GM18505 (cell line): ENCODE results near the gene WFDC10A.
"Not testable (repeated sequence)": the region's sequence is repeated elsewhere in the genome, so short reads cannot be mapped to it uniquely, and the experiment has no call there.

ENCODE experiments used
- ATAC-seq: cut with Tn5 transposase; IDR thresholded peaks from one replicate; pipeline ENCODE4 v1.9.1; 2021; ENCODE audit not compliant: unreplicated experiment
- POLR2A ChIP-seq: IDR thresholded peaks from 4 replicates; pipeline ENCODE4 v1.6.1; 2011; ENCODE audit warnings: borderline replicate concordance; ENCODE audit not compliant: insufficient read depth, insufficient read length; ENCODE audit errors: extremely low read depth

The WFDC10A gene

GRCh38 chr20:45629496-45630100, at the start of gene WFDC10A:
Gene WFDC10A, plus strand, starts transcription at chr20:45629739. Its CDS starts 75 bp downstream, at chr20:45629814.
- TF ChIP-seq POLR2A: no peak
- no peak for ATAC-seq

- no peak for ATAC-seq
- TF ChIP-seq POLR2A: no peak
Observed at GRCh38 chr20:45581702-45582101, 47.8 kb upstream of the WFDC10A start.

- no peak for TF ChIP-seq POLR2A
- ATAC-seq: no peak
Observed at GRCh38 chr20:45583502-45583901, 46.0 kb upstream of the WFDC10A start.

- ATAC-seq: not testable (repeated sequence)
Observed at GRCh38 chr20:45584294-45584693, 45.2 kb upstream of the WFDC10A start.

GRCh38 chr20:45585986-45586385, 43.6 kb upstream of the WFDC10A start:
- not testable (repeated sequence) for ATAC-seq

- no peak for ATAC-seq
- no peak for TF ChIP-seq POLR2A
Observed at GRCh38 chr20:45588800-45589199, 40.7 kb upstream of the WFDC10A start.

GRCh38 chr20:45589725-45590124, 39.8 kb upstream of the WFDC10A start:
- ATAC-seq: no peak
- TF ChIP-seq POLR2A: no peak

- no peak for TF ChIP-seq POLR2A
- no peak for ATAC-seq
Observed at GRCh38 chr20:45592574-45593189, 36.9 kb upstream of the WFDC10A start.

GRCh38 chr20:45593498-45593897, 36.0 kb upstream of the WFDC10A start:
- no peak for ATAC-seq
- TF ChIP-seq POLR2A: no peak

- ATAC-seq: no peak
Observed at GRCh38 chr20:45595235-45595634, 34.3 kb upstream of the WFDC10A start.

GRCh38 chr20:45607810-45608209, 21.7 kb upstream of the WFDC10A start:
- no peak for ATAC-seq
- TF ChIP-seq POLR2A: no peak

More at GRCh38 chr20:45595235-45595634, 34.3 kb upstream of the WFDC10A start:
- TF ChIP-seq POLR2A: no peak

- ATAC-seq: no peak
Observed at GRCh38 chr20:45611054-45611453, 18.5 kb upstream of the WFDC10A start.

GRCh38 chr20:45612314-45612713, 17.2 kb upstream of the WFDC10A start:
- TF ChIP-seq POLR2A: no peak
- no peak for ATAC-seq

More at GRCh38 chr20:45611054-45611453, 18.5 kb upstream of the WFDC10A start:
- no peak for TF ChIP-seq POLR2A

GRCh38 chr20:45617591-45617990, 11.9 kb upstream of the WFDC10A start:
- no peak for ATAC-seq
- no peak for TF ChIP-seq POLR2A

GRCh38 chr20:45621593-45621992, 7.9 kb upstream of the WFDC10A start:
- TF ChIP-seq POLR2A: no peak
- ATAC-seq: no peak
